Neural crest cell (in vitro differentiated cells): Measurements from ENCODE around the gene STK35. TPM values are rescaled to one million over a fixed set of nuclear protein-coding genes. Genes with fewer than 3 reads are reported as not detected.

ENCODE experiments used
- DNase-seq: peaks from one replicate; pipeline ENCODE4 v3.0.0; 2021; ENCODE audit warnings: low read depth, mixed read lengths, low spot score
- H3K27ac Mint-ChIP-seq: one replicate; pipeline ENCODE4 v1.8.0; 2021; ENCODE audit warnings: mild to moderate bottlenecking, mixed read lengths; ENCODE audit not compliant: unreplicated experiment
- H3K27me3 Mint-ChIP-seq: 2 replicates; pipeline ENCODE4 v1.8.0; 2021; ENCODE audit warnings: low read depth, mild to moderate bottlenecking, mixed read lengths
- H3K36me3 Mint-ChIP-seq: 2 replicates; pipeline ENCODE4 v1.8.0; 2021; ENCODE audit warnings: low read depth, mild to moderate bottlenecking, mixed read lengths
- H3K4me1 Mint-ChIP-seq: 2 replicates; pipeline ENCODE4 v1.8.0; 2021; ENCODE audit warnings: mixed read lengths
- H3K4me3 Mint-ChIP-seq: one replicate; pipeline ENCODE4 v1.8.0; 2021; ENCODE audit warnings: mild to moderate bottlenecking, mixed read lengths
- H3K9me3 Mint-ChIP-seq: 2 replicates; pipeline ENCODE4 v1.8.0; 2021; ENCODE audit warnings: mixed read lengths
- CTCF ChIP-seq: fragments of 200-600 bp; sonication (generic); conservative IDR thresholded peaks from 2 replicates; pipeline ENCODE4 v1.5.0; 2021; ENCODE audit warnings: antibody characterized with exemption, mild to moderate bottlenecking
- total RNA-seq: library from RNA; stranded (reverse); gene quantifications from 2 replicates; pipeline ENCODE4 v1.2.1, GENCODE V29; 2021

Gene STK35
- total RNA-seq, 1 donor from 2014 or later: 35.7 TPM

DNA sequence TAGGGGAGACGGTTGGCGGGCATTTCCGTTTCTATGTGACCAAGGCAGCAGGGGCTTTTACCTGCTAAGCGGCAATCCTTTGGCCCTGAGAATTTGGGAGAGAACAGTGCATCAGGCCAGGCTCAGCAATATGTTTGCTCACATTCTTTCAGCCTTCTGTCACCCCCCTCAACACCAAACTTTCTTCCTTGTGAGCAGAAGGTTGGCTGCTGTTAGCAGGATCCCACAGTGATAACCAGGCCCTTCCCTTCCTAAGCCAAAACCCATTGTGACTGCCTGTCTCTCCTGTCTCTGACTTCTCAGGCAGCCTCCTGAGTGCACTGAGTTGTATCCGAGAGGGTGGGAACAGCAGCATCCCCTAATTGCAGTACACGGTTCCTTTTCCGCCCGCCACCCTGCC, 43.7 kb downstream of the STK35 start:
- no peak overlapping the region for H3K4me3 Mint-ChIP-seq
- no peak for TF ChIP-seq CTCF
- H3K27ac Mint-ChIP-seq: no peak overlapping the region
- H3K27me3 Mint-ChIP-seq: no peaks in the 10 kb centered on the region
- no peak for DNase-seq
- no peaks in the 10 kb centered on the region for H3K4me1 Mint-ChIP-seq
- no peaks in the 10 kb centered on the region for H3K9me3 Mint-ChIP-seq
- H3K36me3 Mint-ChIP-seq: peaks cover 3% of the 10 kb centered on the region

DNA sequence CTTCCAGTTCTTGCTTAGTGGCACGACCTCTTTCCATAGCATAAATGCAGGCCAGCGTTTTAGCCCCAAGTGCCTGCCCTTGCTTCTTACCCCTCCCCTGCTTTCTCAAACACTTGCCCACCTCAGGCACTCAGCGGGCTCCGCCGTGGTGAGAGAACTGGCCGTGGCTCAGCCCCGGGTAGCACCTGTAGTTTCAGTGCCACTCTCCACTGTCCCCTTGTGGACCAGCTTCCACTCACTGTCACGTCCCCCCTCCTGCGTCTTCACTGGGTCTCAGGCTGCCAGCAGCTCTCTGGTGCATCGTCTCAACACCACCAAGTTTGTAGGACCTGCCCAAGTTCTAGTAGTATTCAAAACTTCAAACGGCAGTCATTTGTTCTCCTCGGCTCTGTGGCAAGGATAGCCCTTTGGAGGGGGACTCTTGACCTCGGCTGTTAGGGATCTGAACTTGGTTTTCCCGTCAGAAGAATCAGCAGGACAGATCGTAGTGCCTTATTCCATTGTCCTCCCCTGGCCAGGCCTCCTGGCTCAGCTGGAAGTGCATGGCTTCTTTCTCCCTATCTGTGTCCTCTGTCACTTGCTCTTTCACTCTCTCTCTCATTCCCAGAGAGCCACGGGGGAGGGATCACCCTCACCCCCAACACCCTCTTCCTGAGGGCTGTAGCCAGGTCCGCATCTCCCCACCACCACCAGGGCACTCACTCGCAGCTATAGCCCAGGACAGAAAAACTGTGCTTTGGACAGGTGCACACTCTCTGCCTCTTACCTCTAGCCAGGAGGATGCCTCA, 44.6 kb downstream of the STK35 start:
- no peaks in the 10 kb centered on the region for H3K27me3 Mint-ChIP-seq
- no peak for TF ChIP-seq CTCF
- H3K9me3 Mint-ChIP-seq: no peaks in the 10 kb centered on the region
- H3K4me3 Mint-ChIP-seq: no peak overlapping the region
- peaks cover 3% of the 10 kb centered on the region for H3K36me3 Mint-ChIP-seq
- no peaks in the 10 kb centered on the region for H3K4me1 Mint-ChIP-seq
- no peak for DNase-seq
- no peak overlapping the region for H3K27ac Mint-ChIP-seq

GRCh38 chr20:2149507-2149906, 47.9 kb downstream of the STK35 start:
- no peak for DNase-seq
- Mint-ChIP-seq H3K4me3 (no peak overlapping the region), H3K4me1 (no peaks in the 10 kb centered on the region), H3K36me3 (peaks cover 3% of the 10 kb centered on the region), H3K27ac (peak overlapping the region; percentile 12), H3K27me3 (no peaks in the 10 kb centered on the region), H3K9me3 (no peaks in the 10 kb centered on the region)
- TF ChIP-seq CTCF: no peak

- TF ChIP-seq CTCF: no peak
- DNase-seq: no peak
- Mint-ChIP-seq H3K9me3 (no peaks in the 10 kb centered on the region), H3K4me1 (no peaks in the 10 kb centered on the region), H3K36me3 (peaks cover 3% of the 10 kb centered on the region), H3K4me3 (no peak overlapping the region), H3K27me3 (no peaks in the 10 kb centered on the region), H3K27ac (no peak overlapping the region)
Measured at GRCh38 chr20:2150660-2151059, 49.0 kb downstream of the STK35 start.

DNA sequence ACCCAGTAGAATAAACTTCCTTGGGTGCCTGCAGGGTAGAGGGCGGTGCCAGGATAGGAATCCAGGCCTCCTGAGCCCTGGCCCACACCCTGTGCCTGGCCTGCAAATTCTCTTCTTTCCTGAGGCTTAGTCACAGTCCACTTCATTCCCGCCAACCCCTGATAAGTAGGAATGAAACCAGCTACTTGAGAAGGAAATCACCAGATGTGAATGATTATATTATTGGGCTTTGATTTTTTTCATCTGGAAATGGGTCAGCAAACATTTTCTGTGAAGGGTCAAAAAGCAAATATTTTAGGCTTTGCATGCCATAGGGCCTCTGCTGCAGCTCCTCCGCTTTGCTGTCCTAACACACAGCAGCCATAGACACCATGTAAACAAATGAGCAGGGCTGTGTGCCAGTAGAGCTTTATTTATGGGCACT, 50.2 kb downstream of the STK35 start:
- Mint-ChIP-seq H3K9me3 (no peaks in the 10 kb centered on the region), H3K36me3 (no peaks in the 10 kb centered on the region), H3K27ac (no peak overlapping the region), H3K27me3 (no peaks in the 10 kb centered on the region), H3K4me3 (no peak overlapping the region), H3K4me1 (no peaks in the 10 kb centered on the region)
- no peak for TF ChIP-seq CTCF
- DNase-seq: no peak
